Hepatocyte (in vitro differentiated cells): ENCODE measurements around the gene PDZD4. TPM values are rescaled to one million over a fixed set of nuclear protein-coding genes. Genes with fewer than 3 reads are reported as not detected.
A peak's percentile ranks its signal among the peaks of the same experiment; 100 is the strongest.
"Not testable (repeated sequence)": the region's sequence is repeated elsewhere in the genome, so short reads cannot be mapped to it uniquely, and the experiment has no call there.

ENCODE experiments used
- DNase-seq: peaks from one replicate; pipeline ENCODE4 v3.0.0-alpha.2; 2016; ENCODE audit warnings: low spot score
- H2AFZ ChIP-seq: fragments of 200-600 bp; sonication (generic); 2 replicates; pipeline ENCODE4 v1.6.0; 2016; ENCODE audit warnings: antibody characterized with exemption, mild to moderate bottlenecking
- H3K27ac ChIP-seq: fragments of 200-600 bp; sonication (generic); 2 replicates; pipeline ENCODE4 v1.5.1; 2016; ENCODE audit warnings: mild to moderate bottlenecking
- H3K27me3 ChIP-seq: fragments of 200-600 bp; sonication (generic); 2 replicates; pipeline ENCODE4 v1.6.1; 2016
- H3K36me3 ChIP-seq: fragments of 200-600 bp; sonication (generic); replicated peaks from 2 replicates; pipeline ENCODE4 v1.5.1; 2016; ENCODE audit warnings: low read depth; ENCODE audit not compliant: insufficient read depth
- H3K4me1 ChIP-seq: fragments of 200-600 bp; sonication (generic); 2 replicates; pipeline ENCODE4 v1.5.1; 2016; ENCODE audit warnings: mild to moderate bottlenecking, moderate library complexity; ENCODE audit not compliant: insufficient read depth
- H3K4me2 ChIP-seq: fragments of 200-600 bp; sonication (generic); 2 replicates; pipeline ENCODE4 v1.6.0; 2016
- H3K4me3 ChIP-seq: fragments of 200-600 bp; sonication (generic); 2 replicates; pipeline ENCODE4 v1.5.1; 2016; ENCODE audit warnings: mild to moderate bottlenecking
- H3K79me2 ChIP-seq: fragments of 200-600 bp; sonication (generic); 2 replicates; pipeline ENCODE4 v1.6.0; 2017; ENCODE audit warnings: mild to moderate bottlenecking
- H3K9me2 ChIP-seq: fragments of 200-600 bp; sonication (generic); replicated peaks from 2 replicates; pipeline ENCODE4 v1.6.0; 2017; ENCODE audit warnings: mild to moderate bottlenecking; ENCODE audit not compliant: insufficient read depth
- H3K9me3 ChIP-seq: fragments of 200-600 bp; sonication (generic); 2 replicates; pipeline ENCODE4 v1.5.1; 2016; ENCODE audit warnings: low read depth, mild to moderate bottlenecking
- H4K20me1 ChIP-seq: fragments of 200-600 bp; sonication (generic); 2 replicates; pipeline ENCODE4 v1.6.0; 2016; ENCODE audit warnings: mild to moderate bottlenecking; ENCODE audit not compliant: insufficient read depth, poor library complexity, severe bottlenecking
- CTCF ChIP-seq: fragments of 200-600 bp; sonication (generic); IDR thresholded peaks from 2 replicates; pipeline ENCODE4 v1.5.1; 2016; ENCODE audit warnings: antibody characterized with exemption, mild to moderate bottlenecking; ENCODE audit not compliant: poor library complexity
- EZH2 ChIP-seq: fragments of 200-600 bp; sonication (generic); IDR thresholded peaks from 2 replicates; pipeline ENCODE4 v1.6.1; 2016; ENCODE audit warnings: antibody characterized with exemption, mild to moderate bottlenecking, borderline replicate concordance
- EZH2phosphoT487 ChIP-seq: fragments of 200-600 bp; sonication (generic); IDR thresholded peaks from one replicate; pipeline ENCODE4 v1.6.1; 2018; ENCODE audit warnings: antibody characterized with exemption, mild to moderate bottlenecking, low read depth, moderate library complexity; ENCODE audit not compliant: unreplicated experiment, severe bottlenecking
- WGBS: methylation state at CpG from one replicate; pipeline ENCODE4 v1.1.6; 2016; ENCODE audit warnings: low lambda C conversion rate; ENCODE audit errors: missing lambda C conversion rate; 5-methylcytosine and 5-hydroxymethylcytosine counted together
- polyA plus RNA-seq: library from polyadenylated mRNA; unstranded; fragments of >200 nt; fragmentation: Nextera tagmentation; extraction: Ambion mirVana; gene quantifications from 2 replicates; pipeline ENCODE4 v1.2.1, GENCODE V29; 2016
- total RNA-seq: library from RNA; depleted of rRNA; stranded (reverse); fragments of >200 nt; gene quantifications from 2 replicates; pipeline ENCODE4 v1.2.3, GENCODE V29; 2014

The PDZD4 gene
- total and polyA plus RNA-seq, 2 experiments from 2014 or later = 0.59 to 2.8 TPM

GRCh38 chrX:153820601-153821000 lies 9.7 kb downstream of the PDZD4 start:
- Histone ChIP-seq H3K4me1 (no peaks in the 10 kb centered on the region), H3K9me2 (no peaks in the 10 kb centered on the region), H3K4me3 (no peak overlapping the region), H3K27ac (no peak overlapping the region), H3K36me3 (no peaks in the 10 kb centered on the region), H3K4me2 (no peak overlapping the region), H4K20me1 (no peaks in the 10 kb centered on the region), H2AFZ (no peak overlapping the region), H3K79me2 (no peaks in the 10 kb centered on the region), H3K9me3 (no peaks in the 10 kb centered on the region), H3K27me3 (no peaks in the 10 kb centered on the region)
- TF ChIP-seq EZH2phosphoT487 (no peak), EZH2 (no peak)
- 84% methylated on average over 7 of the region's 7 CpGs for WGBS
- DNase-seq = no peak

GRCh38 chrX:153819384-153820040 lies 10.8 kb downstream of the PDZD4 start:
- Histone ChIP-seq H3K4me1 (no peaks in the 10 kb centered on the region), H3K27me3 (no peaks in the 10 kb centered on the region), H3K4me3 (peak overlapping the region; percentile 20), H3K27ac (peak overlapping the region; percentile 48), H3K9me2 (no peaks in the 10 kb centered on the region), H3K9me3 (no peaks in the 10 kb centered on the region), H3K4me2 (peak overlapping the region; percentile 86), H2AFZ (peak overlapping the region; percentile 78), H3K36me3 (no peaks in the 10 kb centered on the region), H4K20me1 (no peaks in the 10 kb centered on the region), H3K79me2 (no peaks in the 10 kb centered on the region)
- WGBS = 54% methylated on average over 23 of the region's 23 CpGs
- TF ChIP-seq CTCF (no peak), EZH2phosphoT487 (no peak), EZH2 (no peak)
- no peak for DNase-seq

GRCh38 chrX:153818571-153819383 lies 11.6 kb downstream of the PDZD4 start:
- peak overlapping the region; percentile 78 for H2AFZ ChIP-seq
- H3K27me3 ChIP-seq = no peaks in the 10 kb centered on the region
- H3K9me3 ChIP-seq = no peaks in the 10 kb centered on the region
- peak overlapping the region; percentile 86 for H3K4me2 ChIP-seq
- no peaks in the 10 kb centered on the region for H3K9me2 ChIP-seq
- H3K4me3 ChIP-seq = peak overlapping the region; percentile 20
- DNase-seq = peak; percentile 68
- no peaks in the 10 kb centered on the region for H3K36me3 ChIP-seq
- no peak for TF ChIP-seq EZH2
- no peak for TF ChIP-seq CTCF
- TF ChIP-seq EZH2phosphoT487 = no peak
- H3K4me1 ChIP-seq = no peaks in the 10 kb centered on the region
- H3K27ac ChIP-seq = peak overlapping the region; percentile 48
- 39% methylated on average over 16 of the region's 67 CpGs for WGBS
- H4K20me1 ChIP-seq = no peaks in the 10 kb centered on the region
- H3K79me2 ChIP-seq = no peaks in the 10 kb centered on the region

- not testable (repeated sequence) for DNase-seq, H2AFZ ChIP-seq, H3K4me1 ChIP-seq, H3K36me3 ChIP-seq, H3K79me2 ChIP-seq, H3K27ac ChIP-seq, H3K9me2 ChIP-seq, H3K4me3 ChIP-seq, H3K9me3 ChIP-seq, H4K20me1 ChIP-seq, H3K27me3 ChIP-seq
- peak overlapping the region; percentile 86 for H3K4me2 ChIP-seq
- 87% methylated on average over 9 of the region's 9 CpGs for WGBS
These were observed 12.3 kb downstream of the PDZD4 start for GRCh38 chrX:153818064-153818463.
